Measurements from ENCODE around the gene C12orf43.
A peak's percentile ranks its signal among the peaks of the same experiment; 100 is the strongest.
"Not testable (repeated sequence)": the region's sequence is repeated elsewhere in the genome, so short reads cannot be mapped to it uniquely, and the experiment has no call there.

Gene C12orf43, protein sequence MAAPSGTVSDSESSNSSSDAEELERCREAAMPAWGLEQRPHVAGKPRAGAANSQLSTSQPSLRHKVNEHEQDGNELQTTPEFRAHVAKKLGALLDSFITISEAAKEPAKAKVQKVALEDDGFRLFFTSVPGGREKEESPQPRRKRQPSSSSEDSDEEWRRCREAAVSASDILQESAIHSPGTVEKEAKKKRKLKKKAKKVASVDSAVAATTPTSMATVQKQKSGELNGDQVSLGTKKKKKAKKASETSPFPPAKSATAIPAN

DNA sequence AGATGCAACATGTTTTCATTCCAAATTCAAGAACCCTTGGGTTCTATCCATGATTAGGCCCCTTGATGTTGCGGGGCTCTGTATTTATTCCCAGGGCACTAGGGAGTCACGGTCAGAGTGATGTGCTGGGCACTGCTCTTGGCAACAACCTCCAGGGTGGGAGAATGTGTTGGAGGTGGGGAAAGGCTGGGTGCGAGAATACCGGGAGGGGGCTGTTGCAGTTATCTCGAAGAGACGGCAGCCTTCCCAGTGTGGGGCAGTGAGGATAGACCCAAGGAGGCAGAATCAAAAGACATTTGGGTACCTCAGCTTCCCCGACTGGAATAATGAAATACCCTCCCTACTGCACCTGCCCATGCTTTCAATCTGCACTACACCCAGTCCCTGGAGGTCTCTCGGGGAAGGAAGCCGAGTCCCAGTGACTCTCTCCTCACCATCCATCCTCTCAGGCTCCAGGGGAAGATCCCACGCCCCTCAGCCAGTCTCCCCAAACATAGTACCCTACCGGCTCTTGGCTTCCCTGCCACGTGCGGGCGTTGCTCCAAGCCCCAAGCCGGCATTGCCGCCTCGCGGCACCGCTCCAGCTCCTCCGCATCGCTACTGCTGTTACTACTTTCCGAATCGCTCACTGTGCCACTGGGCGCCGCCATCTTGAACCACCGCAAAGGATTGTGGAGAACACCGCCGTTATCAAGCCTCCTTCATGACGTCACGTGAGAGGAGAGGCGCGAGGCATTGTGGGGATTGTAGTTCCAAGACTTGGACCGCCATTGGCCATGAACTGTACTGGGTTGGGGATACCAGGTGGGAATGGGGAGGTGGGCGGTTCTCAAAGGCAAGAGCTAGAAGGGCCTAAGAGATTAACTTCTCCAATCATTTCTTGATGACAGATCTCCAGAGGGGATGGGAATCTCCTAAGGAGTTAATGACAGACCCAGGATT, at the start of gene C12orf43:
Gene C12orf43 (minus strand): TSS at position 663 of the 942 bp plus-strand sequence. CDS start 13 bp downstream, at position 650.
- peak; percentile 87 to 89 for DNase-seq (ENCODE audit: low read depth in 2 of 2)

GRCh38 chr12:121065345-121065744, 49.1 kb upstream of the C12orf43 start:
- DNase-seq (ENCODE audit: low read depth in 2 of 2), result no peak

DNA sequence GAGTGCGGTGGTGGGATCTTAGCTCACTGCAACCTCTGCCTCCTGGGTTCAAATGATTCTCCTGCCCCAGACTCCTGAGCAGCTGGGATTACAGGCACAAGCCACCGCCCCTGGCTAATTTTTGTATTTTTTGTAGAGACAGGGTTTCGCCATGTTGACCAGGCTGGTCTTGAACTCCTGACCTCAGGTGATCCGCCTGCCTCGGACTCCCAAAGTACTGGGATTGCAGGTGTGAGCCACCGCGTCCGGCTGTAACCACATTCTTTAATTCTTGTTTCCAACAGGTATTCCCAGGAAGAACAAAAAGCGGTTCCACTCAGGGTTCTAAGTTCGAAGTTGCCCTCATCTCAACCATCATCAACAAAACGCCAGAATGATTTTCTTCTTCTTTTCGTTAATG, 48.3 kb upstream of the C12orf43 start:
- not testable (repeated sequence) for DNase-seq (ENCODE audit: low read depth in 2 of 2)

DNA sequence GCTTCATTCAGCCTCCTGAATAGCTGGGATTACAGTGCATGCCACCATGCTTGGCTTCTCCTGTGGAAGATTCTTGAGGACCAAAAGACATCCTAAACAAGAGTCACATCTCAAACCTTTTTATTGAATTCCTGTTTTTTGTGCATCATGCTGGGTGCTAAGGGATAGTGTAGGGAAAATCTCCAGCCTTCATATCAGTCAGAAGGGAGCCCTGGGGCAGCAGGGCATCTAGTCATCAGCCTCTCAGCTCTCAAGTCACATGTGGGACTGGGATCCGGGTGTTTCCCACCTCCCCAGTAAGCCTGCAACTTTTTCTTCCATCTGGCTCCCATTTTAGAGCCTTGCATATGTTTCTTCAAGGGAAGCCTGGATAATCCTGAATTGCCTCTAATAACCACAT, 47.8 kb upstream of the C12orf43 start:
- DNase-seq (ENCODE audit: low read depth in 2 of 2), result no peak

DNA sequence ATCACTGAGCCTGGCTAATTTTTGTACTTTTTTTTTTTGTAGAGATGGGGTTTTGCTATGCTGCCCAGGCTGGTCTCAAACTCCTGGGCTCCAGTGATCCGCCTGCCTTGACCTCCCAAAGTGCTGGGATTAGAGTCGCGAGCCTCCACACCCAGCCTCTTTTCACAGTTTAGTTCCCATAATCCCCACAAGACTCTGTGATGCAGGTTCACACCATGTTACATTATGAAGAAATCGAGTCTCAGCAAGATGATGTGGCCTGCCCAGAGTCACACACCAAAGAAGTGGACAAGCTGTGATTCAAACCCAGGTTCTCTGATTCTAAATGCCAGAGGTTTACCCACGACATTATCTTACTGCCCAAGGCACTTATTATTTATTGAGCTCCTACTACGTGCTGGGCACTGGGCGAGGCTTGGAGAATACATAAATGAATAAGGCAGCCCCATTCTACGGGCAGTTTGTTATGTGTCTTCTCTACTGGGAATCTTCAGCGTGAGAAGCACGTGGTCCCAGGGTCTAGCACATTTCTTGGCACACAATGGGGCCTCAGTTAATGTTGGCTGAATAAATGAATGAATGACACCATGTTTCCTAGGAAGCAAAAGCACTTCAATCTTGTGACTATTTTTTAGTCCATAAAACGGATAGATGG, 46.2 kb upstream of the C12orf43 start:
- no peak for DNase-seq (ENCODE audit: low read depth in 2 of 2)

GRCh38 chr12:121061831-121062230, 45.5 kb upstream of the C12orf43 start:
- no peak for DNase-seq (ENCODE audit: low read depth in 2 of 2)

- DNase-seq (ENCODE audit: low read depth in 2 of 2), result peak; percentile 21 to 28
Measured at GRCh38 chr12:121060149-121061001, 44.1 kb upstream of the C12orf43 start.

DNA sequence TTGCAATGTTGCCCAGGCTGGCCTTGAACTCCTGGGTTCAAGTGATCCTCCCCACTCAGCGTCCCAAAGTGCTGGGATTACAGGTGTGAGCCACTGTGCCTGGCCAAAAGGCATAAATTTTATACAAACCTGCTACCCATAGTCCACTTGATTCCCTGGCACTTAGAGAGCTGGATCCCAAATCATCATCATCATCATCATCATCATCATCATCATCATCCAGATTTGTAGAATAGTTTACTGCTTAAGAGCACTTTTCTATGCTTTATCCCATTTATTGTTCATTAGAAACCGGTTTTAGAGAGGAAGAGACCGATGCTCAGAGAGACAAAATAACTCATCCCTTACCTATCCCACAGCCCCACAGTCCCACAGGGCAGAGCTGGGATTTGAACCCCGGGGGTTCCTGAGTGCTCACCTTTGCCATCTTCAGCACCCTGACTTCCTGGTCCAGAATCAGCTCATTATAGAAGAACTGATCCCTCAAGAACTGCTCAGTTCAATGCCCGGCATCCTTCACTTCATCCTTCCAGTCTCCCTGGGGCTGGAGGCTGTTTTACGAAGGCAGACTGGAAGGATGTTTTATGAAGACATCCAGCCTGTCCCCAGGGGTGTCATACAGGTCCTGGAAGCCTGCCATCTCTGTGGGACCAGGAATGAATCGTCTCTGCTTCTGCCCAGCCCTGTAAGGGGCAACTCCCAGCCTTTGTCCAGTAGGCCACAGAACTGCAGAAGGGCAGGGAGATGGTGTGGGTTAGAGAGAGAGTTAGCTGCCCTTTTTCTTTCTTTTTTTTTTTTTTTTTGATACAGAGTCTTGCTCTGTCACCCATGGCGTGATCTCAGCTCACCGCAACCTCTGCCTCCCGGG, 43.0 kb upstream of the C12orf43 start:
- DNase-seq (ENCODE audit: low read depth in 2 of 2), result no peak

- DNase-seq (ENCODE audit: low read depth in 2 of 2), result no peak
Measured at GRCh38 chr12:121057794-121058193, 41.5 kb upstream of the C12orf43 start.

DNA sequence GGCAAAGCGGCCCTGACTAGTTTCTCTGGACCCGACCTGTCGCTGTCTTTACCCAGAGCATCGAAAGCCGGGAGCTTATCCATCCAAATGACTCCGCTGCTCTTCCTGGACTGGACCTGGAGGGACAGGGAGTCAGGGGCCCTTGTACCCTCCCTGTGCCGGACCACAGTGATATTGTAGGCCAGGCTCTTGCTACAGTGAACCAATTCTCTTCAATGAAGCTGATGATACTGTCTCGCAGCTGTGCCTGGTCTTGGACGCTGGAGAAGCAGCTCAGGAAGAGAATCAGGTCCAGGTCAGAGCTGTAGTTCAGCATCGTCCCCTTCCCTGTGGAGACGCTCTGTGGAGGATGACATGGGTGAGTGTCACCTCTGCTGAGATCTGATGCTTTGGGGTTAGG, 37.4 kb upstream of the C12orf43 start:
- no peak for DNase-seq (ENCODE audit: low read depth in 2 of 2)

DNA sequence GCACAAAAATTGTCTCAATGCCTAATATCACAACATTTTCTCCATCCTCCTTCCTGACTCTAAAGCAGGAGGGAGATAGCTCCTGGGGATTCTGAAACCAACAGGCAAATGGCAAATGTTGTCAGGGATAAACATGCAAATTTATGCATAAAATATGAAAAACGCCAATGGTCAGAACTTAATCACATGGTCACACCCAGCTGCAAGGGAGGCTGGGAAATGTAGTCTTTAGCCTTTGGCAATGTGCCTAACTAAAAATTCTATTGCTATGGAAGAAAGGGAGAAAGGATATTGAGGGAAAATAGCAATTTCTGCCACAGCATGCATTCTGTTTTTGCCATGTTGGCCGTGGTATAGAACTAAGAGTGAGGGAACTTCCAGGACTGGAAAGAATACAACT, 34.4 kb upstream of the C12orf43 start:
- DNase-seq (ENCODE audit: low read depth in 2 of 2), result no peak

DNA sequence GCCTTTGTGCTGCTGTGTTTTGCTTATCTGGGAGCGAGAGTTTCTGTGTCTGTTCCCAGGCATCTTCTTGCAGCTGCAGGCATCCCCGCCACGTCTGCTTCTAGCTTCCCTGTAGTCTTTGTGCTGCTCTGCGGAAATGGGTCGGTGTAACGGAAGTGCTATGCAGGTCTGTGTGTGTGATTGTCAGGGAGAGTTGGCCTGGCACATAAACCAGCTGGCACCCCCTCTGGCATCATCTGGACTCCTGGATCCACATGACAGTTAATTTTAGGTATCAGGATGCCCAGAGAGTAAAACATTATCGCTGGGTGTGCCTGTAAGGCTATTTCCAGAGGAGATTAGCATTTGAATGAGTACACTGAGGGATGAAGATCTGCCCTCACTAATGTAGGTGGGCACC, 32.2 kb upstream of the C12orf43 start:
- no peak for DNase-seq (ENCODE audit: low read depth in 2 of 2)

DNA sequence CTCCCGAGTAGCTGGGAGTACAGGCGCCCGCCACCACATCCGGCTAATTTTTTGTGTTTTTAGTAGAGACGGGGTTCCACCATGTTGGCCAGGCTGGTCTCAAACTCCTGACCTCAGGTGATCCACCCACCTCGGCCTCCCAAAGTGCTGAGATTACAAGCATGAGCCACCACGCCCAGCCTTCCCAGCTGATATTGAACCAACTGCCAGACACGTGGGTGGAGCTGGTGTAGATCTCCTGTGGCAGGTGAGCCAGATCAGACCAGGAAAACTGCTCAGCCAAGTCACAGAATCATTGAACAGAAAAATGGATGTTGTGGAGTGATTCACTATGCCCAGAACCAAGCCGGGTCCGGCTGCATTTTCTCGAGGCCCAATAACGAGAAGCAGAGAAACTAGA, 31.1 kb upstream of the C12orf43 start:
- not testable (repeated sequence) for DNase-seq (ENCODE audit: low read depth in 2 of 2)

- DNase-seq (ENCODE audit: low read depth in 2 of 2), result no peak
Measured at GRCh38 chr12:121043067-121043466, 26.8 kb upstream of the C12orf43 start.

DNA sequence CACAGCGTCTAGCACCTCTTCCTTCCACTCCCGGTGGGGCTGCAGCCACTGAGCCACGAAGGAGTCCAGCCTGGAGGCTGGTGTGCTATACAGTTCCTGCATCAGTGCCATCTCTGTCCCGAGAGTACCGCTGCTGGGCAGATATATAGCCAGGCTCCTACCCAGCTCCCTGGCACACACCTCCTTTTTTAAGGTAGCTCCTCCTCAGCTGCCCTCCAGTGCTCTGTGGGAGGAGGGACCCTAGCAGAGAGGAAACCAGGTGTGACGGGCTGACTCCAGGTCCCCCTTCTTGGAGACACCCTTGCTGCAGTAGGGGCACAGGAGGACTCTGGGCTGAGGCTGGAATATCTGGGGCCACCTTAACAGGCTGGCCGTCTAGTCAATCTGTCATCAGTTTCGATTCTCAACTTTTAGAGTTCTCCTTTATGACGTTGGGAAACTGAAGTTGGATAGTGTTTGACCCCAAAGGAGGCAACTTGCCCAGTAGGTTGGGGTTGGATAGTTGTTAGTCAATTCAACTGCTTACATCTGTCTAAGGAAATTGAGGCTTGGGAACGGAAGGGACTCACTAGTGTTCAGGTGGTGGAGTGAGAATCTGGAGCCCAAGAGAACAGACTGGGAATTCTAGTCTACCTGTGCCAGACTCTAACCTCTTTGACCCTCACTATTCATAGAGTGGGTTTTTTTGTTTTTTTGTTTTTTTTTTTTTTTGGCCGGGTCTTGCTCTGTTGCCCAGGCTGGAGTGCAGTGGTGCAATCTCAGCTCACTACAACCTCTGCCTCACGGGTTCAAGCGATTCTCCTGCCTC, 22.8 kb upstream of the C12orf43 start, which contains the start of gene OASL:
Gene OASL (minus strand): TSS at position 386 of the 808 bp plus-strand sequence. CDS start 275 bp downstream, at position 111.
- peak; percentile 20 to 25 for DNase-seq (ENCODE audit: low read depth in 2 of 2)

GRCh38 chr12:121036810-121037326, 20.6 kb upstream of the C12orf43 start:
- no peak for DNase-seq (ENCODE audit: low read depth in 2 of 2)

DNA sequence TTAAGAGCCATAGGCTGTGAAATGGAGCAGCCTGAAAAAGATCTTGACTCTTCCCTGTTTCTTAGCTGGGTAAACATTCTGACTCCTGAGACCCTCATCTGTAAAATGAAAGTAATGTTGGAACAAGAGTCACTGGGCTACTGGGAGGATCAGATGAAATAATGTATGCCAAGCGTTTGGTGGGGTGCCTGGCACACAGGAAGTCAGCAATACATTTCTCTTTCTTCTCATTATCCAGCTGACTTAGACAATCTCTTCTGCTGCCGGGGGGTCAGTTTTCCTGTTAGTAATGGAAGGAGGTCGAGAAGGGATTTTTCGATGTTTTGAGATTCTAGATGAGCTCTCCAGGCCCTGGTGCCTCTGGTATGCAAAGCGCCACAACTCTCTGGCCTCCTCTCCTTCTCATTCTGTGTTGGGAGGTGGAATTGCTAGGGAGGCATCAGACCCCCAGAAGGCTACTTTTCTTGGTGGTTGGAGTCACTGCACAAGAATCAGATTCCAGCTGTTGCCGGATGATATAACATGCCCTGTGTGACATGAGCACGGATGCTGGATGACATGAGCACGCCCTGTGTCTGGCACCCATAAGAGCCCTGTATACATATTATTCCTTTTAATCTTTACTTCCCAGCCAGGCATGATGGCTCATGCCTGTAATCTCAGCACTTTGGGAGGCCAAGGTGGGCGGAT, 18.5 kb upstream of the C12orf43 start:
- DNase-seq (ENCODE audit: low read depth in 2 of 2), result no peak

GRCh38 chr12:121033625-121034349, 17.5 kb upstream of the C12orf43 start:
- peak; percentile 25 to 62 for DNase-seq (ENCODE audit: low read depth in 2 of 2)

Data from activated CD8-positive, alpha-beta memory T cell treated with anti-CD3 and anti-CD28 coated beads for 4 hours (primary cell).